ENCODE measurements around the gene ZNRF3.
"Not testable (repeated sequence)": the region's sequence is repeated elsewhere in the genome, so short reads cannot be mapped to it uniquely, and the experiment has no call there.

ZNRF3 gene

GRCh38 chr22:28883917-28884746, 760 bp downstream of the ZNRF3 start:
- TF ChIP-seq, protein P1, sequence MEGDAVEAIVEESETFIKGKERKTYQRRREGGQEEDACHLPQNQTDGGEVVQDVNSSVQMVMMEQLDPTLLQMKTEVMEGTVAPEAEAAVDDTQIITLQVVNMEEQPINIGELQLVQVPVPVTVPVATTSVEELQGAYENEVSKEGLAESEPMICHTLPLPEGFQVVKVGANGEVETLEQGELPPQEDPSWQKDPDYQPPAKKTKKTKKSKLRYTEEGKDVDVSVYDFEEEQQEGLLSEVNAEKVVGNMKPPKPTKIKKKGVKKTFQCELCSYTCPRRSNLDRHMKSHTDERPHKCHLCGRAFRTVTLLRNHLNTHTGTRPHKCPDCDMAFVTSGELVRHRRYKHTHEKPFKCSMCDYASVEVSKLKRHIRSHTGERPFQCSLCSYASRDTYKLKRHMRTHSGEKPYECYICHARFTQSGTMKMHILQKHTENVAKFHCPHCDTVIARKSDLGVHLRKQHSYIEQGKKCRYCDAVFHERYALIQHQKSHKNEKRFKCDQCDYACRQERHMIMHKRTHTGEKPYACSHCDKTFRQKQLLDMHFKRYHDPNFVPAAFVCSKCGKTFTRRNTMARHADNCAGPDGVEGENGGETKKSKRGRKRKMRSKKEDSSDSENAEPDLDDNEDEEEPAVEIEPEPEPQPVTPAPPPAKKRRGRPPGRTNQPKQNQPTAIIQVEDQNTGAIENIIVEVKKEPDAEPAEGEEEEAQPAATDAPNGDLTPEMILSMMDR (IDR thresholded peaks at IDR 0.05) = no peak
- Histone ChIP-seq H3K27ac (peak overlapping the region in 1 of 2 donors; percentile 90), H3K4me3 (peak overlapping the region; percentile 76)
- peak; percentile 76 for DNase-seq (ENCODE audit: low spot score)

GRCh38 chr22:28884747-28885350, 1.5 kb downstream of the ZNRF3 start:
- Histone ChIP-seq H3K27ac (no peak overlapping the region), H3K4me3 (peak overlapping the region; percentile 76)
- no peak for DNase-seq (ENCODE audit: low spot score)
- TF ChIP-seq, protein P1 (IDR thresholded peaks at IDR 0.05) = no peak

DNA sequence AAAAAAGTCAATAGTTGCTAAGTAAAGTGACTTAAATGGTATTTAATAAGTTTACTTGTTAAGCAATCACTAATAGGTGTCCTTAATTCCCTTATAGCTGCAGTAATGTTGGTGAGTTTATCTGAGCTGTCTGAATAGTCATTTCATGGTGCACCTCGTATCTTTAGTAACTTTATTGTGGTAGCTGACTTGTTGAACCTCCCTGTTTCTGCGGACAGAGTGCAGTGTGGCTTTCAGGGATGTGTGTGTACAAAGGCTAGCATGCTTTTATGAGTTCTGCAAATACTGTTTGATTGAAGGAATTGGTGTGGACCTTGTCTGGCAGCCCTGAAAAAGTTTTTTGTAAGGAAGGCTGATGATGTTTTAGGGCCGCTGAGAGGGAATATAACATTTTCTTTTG, 2.6 kb downstream of the ZNRF3 start:
- TF ChIP-seq, protein P1 (IDR thresholded peaks at IDR 0.05) = no peak
- H3K27ac ChIP-seq = no peak overlapping the region

DNA sequence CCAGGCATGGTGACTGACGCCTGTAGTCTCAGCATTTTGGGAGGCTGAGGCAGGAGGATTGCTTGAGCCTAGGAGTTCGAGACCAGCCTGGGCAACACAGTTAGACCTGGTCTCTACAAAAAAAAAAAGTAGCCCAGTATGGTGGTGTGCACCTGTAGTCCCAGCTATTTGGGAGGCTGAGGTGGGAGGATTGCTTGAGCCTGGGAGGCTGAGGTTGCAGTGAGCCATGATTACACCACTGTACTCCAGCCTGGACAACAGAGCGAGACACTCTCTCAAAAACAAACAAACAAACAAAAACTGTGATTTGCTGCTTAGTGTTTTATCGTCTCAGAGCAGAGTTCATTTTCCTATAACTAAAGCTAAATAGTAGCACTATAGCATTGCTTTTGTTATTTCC, 3.3 kb downstream of the ZNRF3 start:
- not testable (repeated sequence) for DNase-seq (ENCODE audit: low spot score); H3K27ac ChIP-seq; H3K4me3 ChIP-seq

More for the DNA sequence above, 2.6 kb downstream of the ZNRF3 start:
- no peak for DNase-seq (ENCODE audit: low spot score)
- no peak overlapping the region for H3K4me3 ChIP-seq

- H3K4me3 ChIP-seq = no peak overlapping the region
- H3K27ac ChIP-seq = no peak overlapping the region
- no peak for DNase-seq (ENCODE audit: low spot score)
- TF ChIP-seq, protein P1 (IDR thresholded peaks at IDR 0.05) = no peak
Measured at GRCh38 chr22:28887725-28888459, 4.5 kb downstream of the ZNRF3 start.

DNA sequence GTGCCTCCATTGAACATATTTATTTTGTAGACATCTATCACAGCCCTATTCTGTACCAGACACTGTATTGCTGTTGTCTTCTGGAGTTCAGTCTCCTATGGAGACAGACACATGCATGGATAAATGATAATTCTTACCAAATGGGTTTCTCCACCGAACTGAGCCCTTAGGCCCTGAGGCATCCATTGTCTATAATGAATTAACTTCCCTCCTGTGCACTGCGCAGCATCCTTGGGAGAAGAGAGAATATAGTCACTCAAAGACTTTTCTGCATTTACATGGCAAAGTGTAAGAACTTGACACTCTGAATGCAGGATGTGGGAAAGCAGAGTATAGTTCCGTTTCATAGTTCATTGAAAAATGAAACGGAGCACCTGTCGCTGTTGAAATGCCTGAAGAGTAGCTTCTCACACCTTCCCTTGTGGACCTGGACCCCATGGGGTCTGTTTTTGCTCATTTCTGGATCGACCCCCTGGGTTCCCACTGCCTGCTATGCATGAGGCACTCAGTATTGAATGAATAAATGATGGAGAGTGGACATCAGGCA, 6.2 kb downstream of the ZNRF3 start:
- no peak overlapping the region for H3K27ac ChIP-seq
- TF ChIP-seq, protein P1 (IDR thresholded peaks at IDR 0.05) = no peak
- no peak for DNase-seq (ENCODE audit: low spot score)
- H3K4me3 ChIP-seq = no peak overlapping the region

- Histone ChIP-seq H3K27ac (no peak overlapping the region), H3K4me3 (no peak overlapping the region)
- DNase-seq (ENCODE audit: low spot score) = no peak
- TF ChIP-seq, protein P1 (IDR thresholded peaks at IDR 0.05) = no peak
Measured at GRCh38 chr22:28891156-28891733, 7.9 kb downstream of the ZNRF3 start.
